Measurements from ENCODE around the gene SMIM1. TPM values are rescaled to one million over a fixed set of nuclear protein-coding genes. Genes with fewer than 3 reads are reported as not detected.

Gene SMIM1
- total RNA-seq, 1 donor from 2014 or later: not detected

- peak in 1 of 2 donors; percentile 63 for DNase-seq (ENCODE audit: low spot score in 2 of 2)
- no peak for FAIRE-seq
Observed at GRCh38 chr1:3775490-3776230, 3.1 kb downstream of the SMIM1 start.

DNA sequence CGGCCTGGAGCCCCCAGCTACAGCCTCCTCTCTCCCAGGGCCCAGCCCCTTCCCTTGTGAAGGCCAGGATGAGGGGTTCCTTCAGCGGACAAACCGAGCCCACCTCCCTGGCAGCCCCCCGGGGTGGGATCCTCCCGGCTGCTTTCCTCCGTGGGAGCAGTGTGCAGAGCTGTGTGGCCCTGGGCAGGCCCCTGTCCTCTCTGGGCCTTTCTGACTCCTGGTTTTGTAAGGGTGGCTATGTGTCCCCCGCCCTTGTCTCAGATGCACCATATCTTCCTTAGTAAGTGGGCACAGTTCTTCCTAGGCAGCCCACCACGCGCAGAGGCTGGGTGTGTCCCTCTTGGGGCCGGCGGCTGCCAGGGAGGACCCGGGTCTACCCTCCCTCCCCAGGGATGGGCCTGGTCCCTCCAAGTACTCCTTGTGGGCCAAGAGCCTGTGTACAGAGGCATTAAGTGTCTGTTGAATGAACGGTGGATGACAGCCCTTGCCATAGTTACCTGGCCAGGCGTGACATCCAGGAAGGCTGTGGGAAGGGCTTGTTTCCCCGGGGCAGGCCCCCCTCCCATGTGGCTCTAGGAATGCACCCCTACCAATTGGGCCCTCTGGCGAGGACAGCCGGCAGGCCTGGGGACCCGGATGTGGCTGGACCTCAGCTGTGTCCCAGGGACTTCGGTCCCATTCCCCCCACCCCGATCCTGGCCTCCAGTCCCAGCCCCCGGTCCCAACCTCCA lies 3.8 kb downstream of the SMIM1 start:
- DNase-seq (ENCODE audit: low spot score in 2 of 2): no peak
- no peak for FAIRE-seq

DNA sequence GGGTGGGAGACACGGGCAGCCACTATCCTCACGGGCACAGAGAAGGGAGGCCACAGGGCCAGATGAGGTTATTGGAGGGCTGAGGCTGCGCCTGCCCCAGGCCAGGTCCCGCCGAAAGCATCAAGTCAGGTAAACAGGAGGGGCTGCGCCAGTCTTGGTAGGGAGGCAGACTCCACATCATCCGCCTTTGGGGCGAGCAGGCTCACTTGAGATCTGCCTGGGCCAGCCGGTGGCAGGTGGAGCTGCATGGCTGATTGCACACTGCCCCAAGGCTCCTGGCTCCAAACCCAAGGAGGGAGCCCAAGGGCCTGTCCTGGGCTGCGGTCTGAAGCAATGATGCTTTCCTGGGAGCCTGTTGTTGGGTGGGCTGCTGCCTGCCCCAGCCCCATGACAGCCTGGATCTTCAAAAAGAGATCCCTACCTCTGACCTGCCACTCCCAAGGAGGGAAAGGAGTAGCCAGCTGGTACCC lies 4.6 kb downstream of the SMIM1 start:
- no peak for DNase-seq (ENCODE audit: low spot score in 2 of 2)

GRCh38 chr1:3777647-3778589 lies 5.4 kb downstream of the SMIM1 start:
- no peak for DNase-seq (ENCODE audit: low spot score in 2 of 2)
- FAIRE-seq: no peak

More for the DNA sequence above, 4.6 kb downstream of the SMIM1 start:
- no peak for FAIRE-seq

DNA sequence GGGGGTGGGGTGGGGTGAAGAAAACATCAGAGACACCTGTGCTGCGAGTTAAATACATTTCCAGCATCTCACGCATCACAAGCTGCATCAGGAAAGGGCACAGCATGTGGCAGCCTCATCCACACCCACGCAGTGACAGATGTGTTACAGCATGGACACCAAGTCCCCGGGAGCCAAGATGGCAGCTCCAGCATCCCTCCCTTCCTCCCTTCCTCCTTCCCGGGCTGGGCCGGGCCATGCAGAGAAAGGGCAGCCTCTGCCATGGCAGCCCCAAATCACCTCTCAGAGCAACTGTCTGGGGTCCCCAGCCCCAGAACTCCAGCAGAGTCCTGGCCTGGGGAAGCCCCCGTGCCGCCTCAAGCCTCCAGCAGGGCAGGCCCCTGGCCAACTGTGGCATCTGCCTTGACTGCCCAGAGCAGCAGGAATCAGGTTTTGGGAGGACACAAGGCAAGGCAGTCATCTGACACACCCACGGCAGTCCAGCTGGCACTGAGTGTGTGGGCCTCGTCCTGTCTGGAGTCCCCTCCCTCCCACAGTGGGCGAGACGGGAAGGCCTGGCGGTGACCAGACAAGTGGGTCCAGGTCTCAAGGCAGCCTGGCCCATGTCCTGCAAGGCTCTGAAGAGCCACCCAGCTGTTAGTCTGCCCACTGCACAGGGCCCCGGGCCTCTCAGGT lies 6.2 kb downstream of the SMIM1 start:
- FAIRE-seq: no peak
- DNase-seq (ENCODE audit: low spot score in 2 of 2): no peak

DNA sequence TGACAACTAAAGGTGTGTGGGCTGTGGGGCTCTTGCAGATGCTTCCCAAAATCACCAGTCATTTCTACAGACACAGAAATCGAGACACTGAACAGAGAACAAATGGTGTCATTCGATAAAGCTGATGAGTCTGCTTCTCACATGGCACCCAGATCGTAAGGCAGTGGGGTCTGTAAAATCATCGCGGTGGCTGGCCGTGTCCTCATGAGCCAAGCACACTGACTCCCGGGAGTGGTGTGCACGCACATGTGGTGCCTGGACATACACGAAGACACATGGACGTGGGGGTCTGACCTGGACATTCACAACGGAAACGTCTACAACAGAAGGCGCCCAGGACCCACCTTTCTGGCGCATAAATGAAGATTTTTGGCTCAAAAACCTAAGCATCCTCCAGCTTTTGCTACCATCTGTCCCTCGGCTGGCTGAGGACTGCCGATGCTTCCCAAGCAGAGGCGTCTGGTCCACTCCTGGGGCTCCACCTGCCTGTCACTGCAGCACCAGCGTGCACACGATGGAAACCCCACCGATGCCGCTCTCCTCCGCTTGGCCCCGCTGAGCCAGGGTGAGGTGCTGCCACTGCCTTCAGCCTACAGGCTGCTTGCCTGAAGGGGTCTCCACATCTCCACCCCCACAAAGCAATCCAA lies 6.8 kb downstream of the SMIM1 start:
- FAIRE-seq (no peak), DNase-seq (ENCODE audit: low spot score in 2 of 2) (no peak)

DNA sequence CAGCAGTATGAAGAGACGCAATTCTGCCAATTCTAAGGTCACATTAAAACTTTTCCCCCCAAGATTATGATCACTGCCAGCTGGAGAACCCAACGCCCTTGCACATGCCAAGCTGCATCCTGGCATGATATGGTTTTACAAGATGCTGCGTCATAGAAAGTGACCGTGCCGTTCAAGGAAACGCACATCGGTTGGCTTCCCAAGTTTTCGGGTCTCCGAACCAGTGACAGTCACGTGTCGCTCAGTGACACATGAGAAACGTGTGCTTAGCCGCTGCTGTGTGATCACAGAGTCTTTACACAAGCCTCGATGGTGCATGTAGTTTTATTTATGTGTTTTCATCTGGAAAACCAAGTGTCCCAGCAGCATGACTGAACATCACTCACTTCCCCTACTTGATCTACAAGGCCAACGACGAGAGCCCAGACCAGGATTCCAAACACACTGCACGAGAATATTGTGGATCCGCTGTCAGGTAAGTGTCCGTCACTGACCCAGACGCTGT lies 7.4 kb downstream of the SMIM1 start:
- no peak for FAIRE-seq
- no peak for DNase-seq (ENCODE audit: low spot score in 2 of 2)

GRCh38 chr1:3780901-3781300 lies 8.4 kb downstream of the SMIM1 start:
- no peak for DNase-seq (ENCODE audit: low spot score in 2 of 2)
- no peak for FAIRE-seq

- no peak for DNase-seq (ENCODE audit: low spot score in 2 of 2)
- no peak for FAIRE-seq
Observed at GRCh38 chr1:3783651-3784474, 11.3 kb downstream of the SMIM1 start.

- FAIRE-seq (no peak), DNase-seq (ENCODE audit: low spot score in 2 of 2) (peak in 1 of 2 donors; percentile 10)
Observed at GRCh38 chr1:3785045-3785444, 12.5 kb downstream of the SMIM1 start.

DNA sequence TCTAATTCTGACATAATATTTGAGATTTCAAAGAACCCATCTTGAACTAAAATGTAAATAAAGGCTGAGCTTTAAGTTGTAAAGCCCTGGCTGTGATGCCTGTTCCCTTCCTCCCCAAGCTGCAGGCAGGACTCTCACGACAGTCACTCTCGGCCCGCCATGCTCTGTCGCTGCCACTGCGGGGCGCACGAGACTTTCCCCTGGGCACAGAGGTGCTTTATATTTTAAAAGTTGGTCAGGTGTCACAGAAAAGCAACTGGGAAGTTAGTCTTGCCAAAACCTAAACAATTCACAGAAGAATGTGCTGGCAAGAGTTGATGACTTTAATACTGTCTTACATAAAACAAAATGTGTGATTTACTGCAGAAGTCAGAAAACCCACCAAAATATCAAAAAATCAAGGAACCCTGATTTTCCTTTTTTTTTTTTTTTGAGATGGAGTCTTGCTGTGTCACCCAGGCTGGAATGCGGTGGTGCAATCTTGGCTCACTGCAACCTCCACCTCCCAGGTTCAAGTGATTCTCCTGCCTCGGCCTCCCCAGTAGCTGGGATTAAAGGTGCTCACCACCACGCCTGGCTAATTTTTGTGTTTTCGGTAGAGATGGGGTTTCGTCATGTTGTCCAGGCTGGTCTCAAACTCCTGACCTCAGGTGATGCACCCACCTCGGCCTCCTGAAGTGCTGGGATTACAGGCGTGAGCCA lies 13.1 kb downstream of the SMIM1 start:
- DNase-seq (ENCODE audit: low spot score in 2 of 2) (peak in 1 of 2 donors; percentile 19), FAIRE-seq (no peak)

- DNase-seq (ENCODE audit: low spot score in 2 of 2): peak in 1 of 2 donors; percentile 9
- no peak for FAIRE-seq
Observed at GRCh38 chr1:3786468-3787348, 14.2 kb downstream of the SMIM1 start.

- FAIRE-seq: no peak
- peak in 1 of 2 donors; percentile 14 for DNase-seq (ENCODE audit: low spot score in 2 of 2)
Observed at GRCh38 chr1:3787349-3787715, 14.8 kb downstream of the SMIM1 start.

GRCh38 chr1:3787745-3788605 lies 15.4 kb downstream of the SMIM1 start:
- DNase-seq (ENCODE audit: low spot score in 2 of 2) (peak in 1 of 2 donors; percentile 6), FAIRE-seq (no peak)

- DNase-seq (ENCODE audit: low spot score in 2 of 2): peak in 1 of 2 donors; percentile 7
- FAIRE-seq: no peak
Observed at GRCh38 chr1:3788756-3789420, 16.3 kb downstream of the SMIM1 start.

Data from frontal cortex (tissue), 4 donors.